WTC11 (cell line): ENCODE measurements around the gene ACADVL. TPM values are rescaled to one million over a fixed set of nuclear protein-coding genes. Genes with fewer than 3 reads are reported as not detected.

Source experiments
- ARID4B ChIP-seq: sonication (generic); formaldehyde crosslinking; IDR thresholded peaks from 2 replicates; pipeline ENCODE4 v1.8.0; 2023; ENCODE audit warnings: missing genetic modification reagents, mild to moderate bottlenecking, borderline replicate concordance
- ATF3 ChIP-seq: sonication (generic); formaldehyde crosslinking; conservative IDR thresholded peaks from 2 replicates; pipeline ENCODE4 v1.8.1; 2022; ENCODE audit warnings: mild to moderate bottlenecking, missing genetic modification reagents
- CREB1 ChIP-seq: sonication (generic); formaldehyde crosslinking; IDR thresholded peaks from 2 replicates; pipeline ENCODE4 v1.8.0; 2023; ENCODE audit warnings: mild to moderate bottlenecking, missing genetic modification reagents
- CREM ChIP-seq: sonication (generic); formaldehyde crosslinking; IDR thresholded peaks from 2 replicates; pipeline ENCODE4 v1.8.1; 2022; ENCODE audit warnings: mild to moderate bottlenecking, missing genetic modification reagents, moderate library complexity
- EMX1 ChIP-seq: fragments of 250-450 bp; sonication (Bioruptor Pico); IDR thresholded peaks from 2 replicates; pipeline ENCODE4 v1.8.0; 2021; ENCODE audit warnings: mild to moderate bottlenecking
- ETV6 ChIP-seq: sonication (generic); formaldehyde crosslinking; IDR thresholded peaks from 2 replicates; pipeline ENCODE4 v1.8.1; 2022; ENCODE audit warnings: mild to moderate bottlenecking, missing genetic modification reagents
- FOXP1 ChIP-seq: sonication (generic); formaldehyde crosslinking; IDR thresholded peaks from 2 replicates; pipeline ENCODE4 v1.8.0; 2022; ENCODE audit warnings: missing genetic modification reagents, mild to moderate bottlenecking, moderate library complexity, borderline replicate concordance
- FOXP4 ChIP-seq: sonication (generic); formaldehyde crosslinking; IDR thresholded peaks from 2 replicates; pipeline ENCODE4 v1.8.0; 2022; ENCODE audit warnings: mild to moderate bottlenecking, missing genetic modification reagents
- IRF1 ChIP-seq: sonication (generic); formaldehyde crosslinking; IDR thresholded peaks from 2 replicates; pipeline ENCODE4 v1.8.0; 2023; ENCODE audit warnings: missing genetic modification reagents
- MAX ChIP-seq: sonication (generic); formaldehyde crosslinking; IDR thresholded peaks from 2 replicates; pipeline ENCODE4 v1.8.0; 2022; ENCODE audit warnings: mild to moderate bottlenecking, missing genetic modification reagents
- NR3C1 ChIP-seq: sonication (generic); formaldehyde crosslinking; conservative IDR thresholded peaks from 2 replicates; pipeline ENCODE4 v1.8.1; 2023; ENCODE audit warnings: low read depth, mild to moderate bottlenecking, missing genetic modification reagents
- RELA ChIP-seq: sonication (generic); formaldehyde crosslinking; IDR thresholded peaks from 2 replicates; pipeline ENCODE4 v1.8.1; 2022; ENCODE audit warnings: missing genetic modification reagents, mild to moderate bottlenecking, borderline replicate concordance
- STAT6 ChIP-seq: sonication (generic); formaldehyde crosslinking; conservative IDR thresholded peaks from 2 replicates; pipeline ENCODE4 v1.8.1; 2023; ENCODE audit warnings: mild to moderate bottlenecking, low read depth, missing genetic modification reagents, moderate library complexity
- ZBTB21 ChIP-seq: sonication (generic); formaldehyde crosslinking; IDR thresholded peaks from 2 replicates; pipeline ENCODE4 v1.8.1; 2023; ENCODE audit warnings: mild to moderate bottlenecking, missing genetic modification reagents, borderline replicate concordance
- ZBTB43 ChIP-seq: sonication (generic); formaldehyde crosslinking; IDR thresholded peaks from 2 replicates; pipeline ENCODE4 v1.8.1; 2023; ENCODE audit warnings: mild to moderate bottlenecking, missing genetic modification reagents
- ZNF138 ChIP-seq: sonication (generic); formaldehyde crosslinking; conservative IDR thresholded peaks from 2 replicates; pipeline ENCODE4 v1.8.1; 2022; ENCODE audit warnings: mild to moderate bottlenecking, moderate library complexity, missing genetic modification reagents
- ZNF263 ChIP-seq: sonication (generic); formaldehyde crosslinking; IDR thresholded peaks from 2 replicates; pipeline ENCODE4 v1.8.1; 2022; ENCODE audit warnings: low read depth, mild to moderate bottlenecking, moderate library complexity, missing genetic modification reagents
- ZNF416 ChIP-seq: fragments of 250-450 bp; sonication (Bioruptor Pico); IDR thresholded peaks from 2 replicates; pipeline ENCODE4 v1.9.0; 2021; ENCODE audit warnings: mild to moderate bottlenecking, inconsistent platforms
- ZNF423 ChIP-seq: fragments of 250-450 bp; sonication (Bioruptor Pico); IDR thresholded peaks from 2 replicates; pipeline ENCODE4 v2.1.2; 2022; ENCODE audit warnings: mild to moderate bottlenecking, moderate library complexity
- total RNA-seq: library from RNA; stranded (reverse); gene quantifications from 3 replicates; pipeline ENCODE4 v1.2.3, GENCODE V29; 2021

The ACADVL gene
- total RNA-seq, 1 experiment from 2014 or later, result 236 TPM

- TF ChIP-seq ATF3 (CRISPR knock-in tag) (no peak), ETV6 (CRISPR knock-in tag) (peak; percentile 20; the same call in 1 of the 2 replicates), ARID4B (CRISPR knock-in tag) (peak; percentile 78; the same call in 1 of the 2 replicates), ZBTB21 (CRISPR knock-in tag) (peak; percentile 58), NR3C1 (no peak; the same call in 1 of the 2 replicates), ZNF263 (CRISPR knock-in tag) (peak; percentile 93), FOXP1 (CRISPR knock-in tag) (peak; percentile 88; the same call in 1 of the 2 replicates), CREB1 (CRISPR knock-in tag) (peak; percentile 87), RELA (peak; percentile 39; the same call in 1 of the 2 replicates), ZNF423 (no peak), IRF1 (no peak), ZNF138 (no peak), ZNF416 (CRISPR knock-in tag) (no peak), MAX (CRISPR knock-in tag) (peak; percentile 42), CREM (CRISPR knock-in tag) (peak; percentile 94), ZBTB43 (CRISPR knock-in tag) (0 out of 2 replicates have a peak, but pooled peaks have one; percentile 32), FOXP4 (CRISPR knock-in tag) (0 out of 2 replicates have a peak, but pooled peaks have one; percentile 34), STAT6 (CRISPR knock-in tag) (no peak), EMX1 (CRISPR knock-in tag) (0 out of 2 replicates have a peak, but pooled peaks have one; percentile 30)
These were observed 32.7 kb downstream of the ACADVL start, which contains the start of gene ELP5 (continued) for GRCh38 chr17:7252176-7253043.
